Activated CD8-positive, alpha-beta T cell treated with anti-CD3 and anti-CD28 coated beads, Interleukin-2, amount 10 ng/mL, durations not matched to agents 7 days and 5 days (primary cell): ENCODE data around the gene LDHD. TPM values are rescaled to one million over a fixed set of nuclear protein-coding genes. Genes with fewer than 3 reads are reported as not detected.
"Not testable (repeated sequence)": the region's sequence is repeated elsewhere in the genome, so short reads cannot be mapped to it uniquely, and the experiment has no call there.

Experiments
- ATAC-seq: fragments of 150-1000 bp; cut with Tn5 transposase; one replicate; pipeline ENCODE4 v1.10.0; 2021; ENCODE audit warnings: moderate library complexity
- CTCF ChIA-PET: fragments of 350-600 bp; sonication (Branson Sonifier 250); formaldehyde crosslinking; loops from one replicate; lab custom pipeline; 2021; ENCODE audit warnings: antibody characterized with exemption; lab: Charles Lee
- POLR2A ChIA-PET: fragments of 350-600 bp; sonication (Branson Sonifier 250); formaldehyde crosslinking; loops from one replicate; lab custom pipeline; 2021; ENCODE audit warnings: antibody characterized with exemption; lab: Charles Lee
- DNase-seq: peaks from one replicate; pipeline ENCODE4 v3.0.0-alpha.2; 2020
- H3K27ac Mint-ChIP-seq: one replicate; pipeline ENCODE4 v1.8.0; 2021; ENCODE audit warnings: mild to moderate bottlenecking, mixed read lengths
- H3K27me3 Mint-ChIP-seq: one replicate; pipeline ENCODE4 v1.8.0; 2021; ENCODE audit warnings: low read depth, mixed read lengths
- H3K36me3 Mint-ChIP-seq: one replicate; pipeline ENCODE4 v1.8.0; 2021; ENCODE audit warnings: low read depth, mixed read lengths
- H3K4me1 Mint-ChIP-seq: one replicate; pipeline ENCODE4 v1.8.0; 2021; ENCODE audit warnings: low read depth, mixed read lengths
- H3K4me3 Mint-ChIP-seq: one replicate; pipeline ENCODE4 v1.8.0; 2021; ENCODE audit warnings: mild to moderate bottlenecking, mixed read lengths
- H3K9me3 Mint-ChIP-seq: one replicate; pipeline ENCODE4 v1.8.0; 2022; ENCODE audit warnings: mixed read lengths; ENCODE audit not compliant: insufficient read depth
- total RNA-seq, 2 experiments: library from RNA; stranded (reverse); gene quantifications; one replicate each; pipeline ENCODE4 v1.2.3, GENCODE V29; 2021

Gene LDHD
- total RNA-seq, 2 experiments from 2014 or later: 0.13 TPM; not detected in 1

- H3K27ac Mint-ChIP-seq: no peak overlapping the region
- DNase-seq (no peak), ATAC-seq (no peak)
- peaks cover 7% of the 10 kb centered on the region for H3K4me1 Mint-ChIP-seq
- ChIA-PET POLR2A (no interaction called here), CTCF (interaction anchor here (1.6 kb wide), 1 partner anchor 19 kb away, joined by 4 read pairs; no protein-coding TSS in a partner anchor)
- H3K27me3 Mint-ChIP-seq: peaks cover 7% of the 10 kb centered on the region
- no peaks in the 10 kb centered on the region for H3K36me3 Mint-ChIP-seq
- H3K9me3 Mint-ChIP-seq: peaks cover 15% of the 10 kb centered on the region
- H3K4me3 Mint-ChIP-seq: no peak overlapping the region
These were observed 13.7 kb upstream of the LDHD start for GRCh38 chr16:75130150-75130771.

- not testable (repeated sequence) for H3K4me3 Mint-ChIP-seq, H3K27me3 Mint-ChIP-seq, H3K27ac Mint-ChIP-seq, H3K36me3 Mint-ChIP-seq, DNase-seq, H3K4me1 Mint-ChIP-seq, ATAC-seq
- peaks cover 15% of the 10 kb centered on the region for H3K9me3 Mint-ChIP-seq
- CTCF ChIA-PET: interaction anchor here (1.6 kb wide), 1 partner anchor 18 kb away, joined by 4 read pairs; no protein-coding TSS in a partner anchor
- POLR2A ChIA-PET: interaction anchor here (0.6 kb wide), 1 partner anchor 241 kb away, joined by 3 read pairs; no protein-coding TSS in a partner anchor
These were observed 13.0 kb upstream of the LDHD start for GRCh38 chr16:75129421-75130149.

GRCh38 chr16:75127713-75128415 lies 11.3 kb upstream of the LDHD start:
- H3K27me3 Mint-ChIP-seq: peaks cover 7% of the 10 kb centered on the region
- CTCF ChIA-PET: interaction anchor here (1.0 kb wide), 1 partner anchor 8 kb away, joined by 3 read pairs; no protein-coding TSS in a partner anchor
- peaks cover 7% of the 10 kb centered on the region for H3K4me1 Mint-ChIP-seq
- peaks cover 15% of the 10 kb centered on the region for H3K9me3 Mint-ChIP-seq
- H3K4me3 Mint-ChIP-seq: no peak overlapping the region
- POLR2A ChIA-PET: no interaction called here
- no peak for DNase-seq
- H3K27ac Mint-ChIP-seq: no peak overlapping the region
- H3K36me3 Mint-ChIP-seq: no peaks in the 10 kb centered on the region
- no peak for ATAC-seq

- no peaks in the 10 kb centered on the region for H3K4me1 Mint-ChIP-seq
- H3K9me3 Mint-ChIP-seq: peaks cover 11% of the 10 kb centered on the region
- H3K36me3 Mint-ChIP-seq: no peaks in the 10 kb centered on the region
- ATAC-seq (no peak), DNase-seq (no peak)
- ChIA-PET POLR2A (no interaction called here), CTCF (no interaction called here)
- H3K27ac Mint-ChIP-seq: no peak overlapping the region
- H3K27me3 Mint-ChIP-seq: no peaks in the 10 kb centered on the region
- no peak overlapping the region for H3K4me3 Mint-ChIP-seq
These were observed 6.0 kb upstream of the LDHD start for GRCh38 chr16:75122609-75123008.

- CTCF ChIA-PET: no interaction called here
- H3K27me3 Mint-ChIP-seq: no peaks in the 10 kb centered on the region
- H3K36me3 Mint-ChIP-seq: no peaks in the 10 kb centered on the region
- DNase-seq (no peak), ATAC-seq (no peak)
- POLR2A ChIA-PET: no interaction called here
- no peaks in the 10 kb centered on the region for H3K4me1 Mint-ChIP-seq
- H3K27ac Mint-ChIP-seq: no peak overlapping the region
- no peak overlapping the region for H3K4me3 Mint-ChIP-seq
- peaks cover 8% of the 10 kb centered on the region for H3K9me3 Mint-ChIP-seq
These were observed 5.5 kb upstream of the LDHD start for GRCh38 chr16:75121949-75122568.

GRCh38 chr16:75120253-75120652 lies 3.7 kb upstream of the LDHD start:
- CTCF ChIA-PET: interaction anchor here (0.7 to 2.1 kb wide), 2 partner anchors 9 to 470 kb away, joined by 3 to 13 read pairs; no protein-coding TSS in a partner anchor
- H3K27ac Mint-ChIP-seq: no peak overlapping the region
- H3K4me3 Mint-ChIP-seq: no peak overlapping the region
- ATAC-seq (no peak), DNase-seq (no peak)
- POLR2A ChIA-PET: no interaction called here
- no peaks in the 10 kb centered on the region for H3K4me1 Mint-ChIP-seq
- H3K36me3 Mint-ChIP-seq: no peaks in the 10 kb centered on the region
- H3K9me3 Mint-ChIP-seq: peaks cover 8% of the 10 kb centered on the region
- H3K27me3 Mint-ChIP-seq: no peaks in the 10 kb centered on the region

- DNase-seq: no peak
- no peak overlapping the region for H3K4me3 Mint-ChIP-seq
- CTCF ChIA-PET: interaction anchor here (1.0 to 2.1 kb wide), 2 partner anchors 8 to 121 kb away, joined by 3 to 13 read pairs; partner anchors contain the start of gene ZNRF1
- H3K9me3 Mint-ChIP-seq: peaks cover 8% of the 10 kb centered on the region
- no peaks in the 10 kb centered on the region for H3K4me1 Mint-ChIP-seq
- no peaks in the 10 kb centered on the region for H3K27me3 Mint-ChIP-seq
- no peak for ATAC-seq
- H3K27ac Mint-ChIP-seq: no peak overlapping the region
- POLR2A ChIA-PET: no interaction called here
- no peaks in the 10 kb centered on the region for H3K36me3 Mint-ChIP-seq
These were observed 2.5 kb upstream of the LDHD start for GRCh38 chr16:75118943-75119539.

GRCh38 chr16:75116911-75117245 lies 298 bp upstream of the LDHD start:
- peaks cover 2% of the 10 kb centered on the region for H3K4me1 Mint-ChIP-seq
- H3K27me3 Mint-ChIP-seq: no peaks in the 10 kb centered on the region
- peaks cover 3% of the 10 kb centered on the region for H3K9me3 Mint-ChIP-seq
- no peak overlapping the region for H3K27ac Mint-ChIP-seq
- POLR2A ChIA-PET: no interaction called here
- no peak for ATAC-seq
- DNase-seq: no peak
- H3K4me3 Mint-ChIP-seq: no peak overlapping the region
- H3K36me3 Mint-ChIP-seq: no peaks in the 10 kb centered on the region
- CTCF ChIA-PET: no interaction called here

GRCh38 chr16:75114946-75115825 lies 1.4 kb downstream of the LDHD start:
- no peaks in the 10 kb centered on the region for H3K36me3 Mint-ChIP-seq
- ATAC-seq (no peak), DNase-seq (no peak)
- peaks cover 18% of the 10 kb centered on the region for H3K4me1 Mint-ChIP-seq
- H3K27ac Mint-ChIP-seq: no peak overlapping the region
- H3K9me3 Mint-ChIP-seq: peaks cover 2% of the 10 kb centered on the region
- H3K27me3 Mint-ChIP-seq: no peaks in the 10 kb centered on the region
- ChIA-PET CTCF (interaction anchor here (0.7 kb wide), 1 partner anchor 117 kb away, joined by 3 read pairs; the partner anchor contains the start of gene ZNRF1), POLR2A (no interaction called here)
- no peak overlapping the region for H3K4me3 Mint-ChIP-seq

- no peaks in the 10 kb centered on the region for H3K9me3 Mint-ChIP-seq
- no peak overlapping the region for H3K4me3 Mint-ChIP-seq
- ATAC-seq: no peak
- ChIA-PET POLR2A (no interaction called here), CTCF (no interaction called here)
- no peaks in the 10 kb centered on the region for H3K27me3 Mint-ChIP-seq
- peaks cover 27% of the 10 kb centered on the region for H3K4me1 Mint-ChIP-seq
- DNase-seq: no peak
- H3K27ac Mint-ChIP-seq: no peak overlapping the region
- no peaks in the 10 kb centered on the region for H3K36me3 Mint-ChIP-seq
These were observed 2.2 kb downstream of the LDHD start for GRCh38 chr16:75114179-75114945.
